ENCODE data around the gene ARID1B. TPM values are rescaled to one million over a fixed set of nuclear protein-coding genes. Genes with fewer than 3 reads are reported as not detected.

Gene ARID1B
- total and polyA plus RNA-seq, 10 of the 15 experiments (the other 5 are each of a cell fraction or from before 2014, with no cell fraction given) = 24.7 to 133 (median 54.6) TPM

DNA sequence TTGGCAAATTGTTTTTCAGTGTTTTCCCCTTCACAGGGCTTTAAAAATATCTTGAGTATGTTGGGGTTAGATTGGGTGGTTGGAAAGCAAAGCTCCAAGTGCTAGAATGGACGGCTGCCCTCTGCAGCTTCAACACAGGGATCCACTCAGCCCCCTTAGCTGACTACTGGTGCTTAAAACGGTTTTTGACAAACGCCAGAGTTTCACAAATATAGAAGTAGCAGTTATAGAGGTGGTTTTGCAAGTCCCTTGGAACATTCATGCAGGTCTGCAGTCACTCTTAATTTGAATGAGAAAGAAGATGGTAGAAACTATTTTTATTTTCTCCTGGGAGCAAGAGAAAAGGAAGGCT is 175.9 kb downstream of the ARID1B start:
- WGBS (ENCODE audit: insufficient coverage, insufficient replicate concordance, low lambda C conversion rate, missing lambda C conversion rate) = 53% methylated on average over 3 of the region's 3 CpGs
- Histone ChIP-seq H4K20me1 (ENCODE audit: control insufficient read depth, insufficient read depth) (no peaks in the 10 kb centered on the region), H3K9me3 (replicated peaks; ENCODE audit: control insufficient read depth, insufficient read depth, low read length) (no peaks in the 10 kb centered on the region; the same call in 2 of the 3 replicates), H3K9ac (ENCODE audit: control insufficient read depth, insufficient read depth, low read length) (no peak overlapping the region), H3K4me2 (ENCODE audit: control insufficient read depth, insufficient read depth) (no peak overlapping the region), H3K79me2 (ENCODE audit: control insufficient read depth, insufficient read depth, low read length) (peaks cover 84% of the 10 kb centered on the region), H2AFZ (ENCODE audit: control insufficient read depth, low read depth, low read length) (no peak overlapping the region), H3K27ac (ENCODE audit: control insufficient read depth, insufficient read depth) (no peak overlapping the region; the same call in 1 of the 2 replicates), H3K36me3 (ENCODE audit: control insufficient read depth in 2 of 2, insufficient read depth in 2 of 2, low read length in 1 of 2) (peaks cover 0 to 11% of the 10 kb centered on the region in 2 experiments; a peak in 2 of 4 replicates), H3K27me3 (replicated peaks in 1 of 2; ENCODE audit: control insufficient read depth in 2 of 2, insufficient read depth in 2 of 2, low read length in 1 of 2) (no peaks in the 10 kb centered on the region), H3K4me3 (no peak overlapping the region), H3K4me1 (ENCODE audit: control insufficient read depth, insufficient read depth, low read length) (peaks cover 18% of the 10 kb centered on the region)
- FAIRE-seq (no peak), ATAC-seq (peak; percentile 53), DNase-seq (ENCODE audit: low read depth, low spot score) (no peak)
- ChIA-PET POLR2A (interaction anchor here (1.0 to 2.1 kb wide), 4 partner anchors 11 to 166 kb away, joined by 3 to 6 read pairs (median 4); no protein-coding TSS in a partner anchor), CTCF (interaction anchor here (0.6 to 1.8 kb wide), 13 partner anchors 9 to 389 kb away, joined by 3 to 9 read pairs (median 4); no protein-coding TSS in a partner anchor), RAD21 (ENCODE audit: unreplicated experiment) (interaction anchor here (0.6 to 2.4 kb wide), 7 partner anchors 12 to 168 kb away, joined by 3 to 10 read pairs (median 3); no protein-coding TSS in a partner anchor), SMC1A (ENCODE audit: uncharacterized antibody, unreplicated experiment) (interaction anchor here (0.6 to 5.3 kb wide), 16 partner anchors 10 to 230 kb away, joined by 3 to 37 read pairs (median 4); no protein-coding TSS in a partner anchor)
- no TSS peak for BruUV-seq (replicated peaks)
- in situ Hi-C loops (cut with MboI) (no loop called here), intact Hi-C loops (cut with micrococcal nuclease; ENCODE audit: unreplicated experiment) (no loop called here)
- TF ChIP-seq TCF7 (IDR thresholded peaks at IDR 0.05; ENCODE audit: borderline replicate concordance) = no peak
- TF ChIP-seq, protein P1, sequence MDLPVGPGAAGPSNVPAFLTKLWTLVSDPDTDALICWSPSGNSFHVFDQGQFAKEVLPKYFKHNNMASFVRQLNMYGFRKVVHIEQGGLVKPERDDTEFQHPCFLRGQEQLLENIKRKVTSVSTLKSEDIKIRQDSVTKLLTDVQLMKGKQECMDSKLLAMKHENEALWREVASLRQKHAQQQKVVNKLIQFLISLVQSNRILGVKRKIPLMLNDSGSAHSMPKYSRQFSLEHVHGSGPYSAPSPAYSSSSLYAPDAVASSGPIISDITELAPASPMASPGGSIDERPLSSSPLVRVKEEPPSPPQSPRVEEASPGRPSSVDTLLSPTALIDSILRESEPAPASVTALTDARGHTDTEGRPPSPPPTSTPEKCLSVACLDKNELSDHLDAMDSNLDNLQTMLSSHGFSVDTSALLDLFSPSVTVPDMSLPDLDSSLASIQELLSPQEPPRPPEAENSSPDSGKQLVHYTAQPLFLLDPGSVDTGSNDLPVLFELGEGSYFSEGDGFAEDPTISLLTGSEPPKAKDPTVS (IDR thresholded peaks at IDR 0.05; ENCODE audit: low read depth, low read length) = no peak
- TF ChIP-seq, protein P2, sequence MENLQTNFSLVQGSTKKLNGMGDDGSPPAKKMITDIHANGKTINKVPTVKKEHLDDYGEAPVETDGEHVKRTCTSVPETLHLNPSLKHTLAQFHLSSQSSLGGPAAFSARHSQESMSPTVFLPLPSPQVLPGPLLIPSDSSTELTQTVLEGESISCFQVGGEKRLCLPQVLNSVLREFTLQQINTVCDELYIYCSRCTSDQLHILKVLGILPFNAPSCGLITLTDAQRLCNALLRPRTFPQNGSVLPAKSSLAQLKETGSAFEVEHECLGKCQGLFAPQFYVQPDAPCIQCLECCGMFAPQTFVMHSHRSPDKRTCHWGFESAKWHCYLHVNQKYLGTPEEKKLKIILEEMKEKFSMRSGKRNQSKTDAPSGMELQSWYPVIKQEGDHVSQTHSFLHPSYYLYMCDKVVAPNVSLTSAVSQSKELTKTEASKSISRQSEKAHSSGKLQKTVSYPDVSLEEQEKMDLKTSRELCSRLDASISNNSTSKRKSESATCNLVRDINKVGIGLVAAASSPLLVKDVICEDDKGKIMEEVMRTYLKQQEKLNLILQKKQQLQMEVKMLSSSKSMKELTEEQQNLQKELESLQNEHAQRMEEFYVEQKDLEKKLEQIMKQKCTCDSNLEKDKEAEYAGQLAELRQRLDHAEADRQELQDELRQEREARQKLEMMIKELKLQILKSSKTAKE (IDR thresholded peaks at IDR 0.05; ENCODE audit: low read depth, poor library complexity, severe bottlenecking) = no peak
- TF ChIP-seq, protein P3, sequence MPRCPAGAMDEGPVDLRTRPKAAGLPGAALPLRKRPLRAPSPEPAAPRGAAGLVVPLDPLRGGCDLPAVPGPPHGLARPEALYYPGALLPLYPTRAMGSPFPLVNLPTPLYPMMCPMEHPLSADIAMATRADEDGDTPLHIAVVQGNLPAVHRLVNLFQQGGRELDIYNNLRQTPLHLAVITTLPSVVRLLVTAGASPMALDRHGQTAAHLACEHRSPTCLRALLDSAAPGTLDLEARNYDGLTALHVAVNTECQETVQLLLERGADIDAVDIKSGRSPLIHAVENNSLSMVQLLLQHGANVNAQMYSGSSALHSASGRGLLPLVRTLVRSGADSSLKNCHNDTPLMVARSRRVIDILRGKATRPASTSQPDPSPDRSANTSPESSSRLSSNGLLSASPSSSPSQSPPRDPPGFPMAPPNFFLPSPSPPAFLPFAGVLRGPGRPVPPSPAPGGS (IDR thresholded peaks at IDR 0.05; ENCODE audit: borderline replicate concordance, insufficient read depth, low read depth, low read length, poor library complexity, severe bottlenecking) = no peak
- no peak for TF ChIP-seq BRCA1 (IDR thresholded peaks at IDR 0.05; ENCODE audit: low read depth, low read length)
- no peak for TF ChIP-seq NFXL1 (IDR thresholded peaks at IDR 0.05; ENCODE audit: borderline replicate concordance)
- TF ChIP-seq TCF12 (IDR thresholded peaks at IDR 0.05; ENCODE audit: low read depth, low read length) = no peak
- TF ChIP-seq, protein P4, sequence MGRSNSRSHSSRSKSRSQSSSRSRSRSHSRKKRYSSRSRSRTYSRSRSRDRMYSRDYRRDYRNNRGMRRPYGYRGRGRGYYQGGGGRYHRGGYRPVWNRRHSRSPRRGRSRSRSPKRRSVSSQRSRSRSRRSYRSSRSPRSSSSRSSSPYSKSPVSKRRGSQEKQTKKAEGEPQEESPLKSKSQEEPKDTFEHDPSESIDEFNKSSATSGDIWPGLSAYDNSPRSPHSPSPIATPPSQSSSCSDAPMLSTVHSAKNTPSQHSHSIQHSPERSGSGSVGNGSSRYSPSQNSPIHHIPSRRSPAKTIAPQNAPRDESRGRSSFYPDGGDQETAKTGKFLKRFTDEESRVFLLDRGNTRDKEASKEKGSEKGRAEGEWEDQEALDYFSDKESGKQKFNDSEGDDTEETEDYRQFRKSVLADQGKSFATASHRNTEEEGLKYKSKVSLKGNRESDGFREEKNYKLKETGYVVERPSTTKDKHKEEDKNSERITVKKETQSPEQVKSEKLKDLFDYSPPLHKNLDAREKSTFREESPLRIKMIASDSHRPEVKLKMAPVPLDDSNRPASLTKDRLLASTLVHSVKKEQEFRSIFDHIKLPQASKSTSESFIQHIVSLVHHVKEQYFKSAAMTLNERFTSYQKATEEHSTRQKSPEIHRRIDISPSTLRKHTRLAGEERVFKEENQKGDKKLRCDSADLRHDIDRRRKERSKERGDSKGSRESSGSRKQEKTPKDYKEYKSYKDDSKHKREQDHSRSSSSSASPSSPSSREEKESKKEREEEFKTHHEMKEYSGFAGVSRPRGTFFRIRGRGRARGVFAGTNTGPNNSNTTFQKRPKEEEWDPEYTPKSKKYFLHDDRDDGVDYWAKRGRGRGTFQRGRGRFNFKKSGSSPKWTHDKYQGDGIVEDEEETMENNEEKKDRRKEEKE (IDR thresholded peaks at IDR 0.05) = no peak
- TF ChIP-seq ZNF622 (IDR thresholded peaks at IDR 0.05) = no peak
- no peak for TF ChIP-seq YBX1 (IDR thresholded peaks at IDR 0.05)
- no peak for TF ChIP-seq SMAD1 (IDR thresholded peaks at IDR 0.05; ENCODE audit: low read depth, partially characterized antibody)
- no peak for TF ChIP-seq ZSCAN29 (IDR thresholded peaks at IDR 0.05)
- TF ChIP-seq ESRRA (IDR thresholded peaks at IDR 0.05; ENCODE audit: low read length) = no peak
- TF ChIP-seq ZNF207 (IDR thresholded peaks at IDR 0.05; ENCODE audit: borderline replicate concordance) = no peak
- TF ChIP-seq HDGF (IDR thresholded peaks at IDR 0.05) = no peak
- TF ChIP-seq LARP7 (IDR thresholded peaks at IDR 0.05) = no peak

Measured in GM12878 (cell line).